Right ventricle myocardium inferior (tissue), 1 donor: ENCODE measurements around the gene TBC1D8B. TPM values are rescaled to one million over a fixed set of nuclear protein-coding genes. Genes with fewer than 3 reads are reported as not detected.
A peak's percentile ranks its signal among the peaks of the same experiment; 100 is the strongest.

Experiments
- ATAC-seq: fragments of 200-7000 bp; cut with Tn5 transposase; one replicate; pipeline ENCODE4 v1.9.1; 2020; ENCODE audit warnings: mild to moderate bottlenecking, moderate library complexity
- DNase-seq: peaks from one replicate; pipeline ENCODE4 v3.0.0; 2021; ENCODE audit errors: missing footprints
- intact Hi-C: fragments of 100-400 bp; cut with DNase I; formaldehyde crosslinking; loops from one replicate; pipeline ENCODE4 v1.11.0; 2022
- total RNA-seq: library from RNA; stranded (reverse); fragmentation: NEBNext Ultra II Directional; extraction: Animal tissue kit (Norgen Biotek cat#: 25700); gene quantifications from one replicate; pipeline ENCODE4 v1.2.1, GENCODE V29; 2021
- donor health status: DM: no; HTN: yes; CAD: no; lungs with severe emphysema.

TBC1D8B gene
- total RNA-seq, 1 donor from 2014 or later, result 2.5 TPM

DNA sequence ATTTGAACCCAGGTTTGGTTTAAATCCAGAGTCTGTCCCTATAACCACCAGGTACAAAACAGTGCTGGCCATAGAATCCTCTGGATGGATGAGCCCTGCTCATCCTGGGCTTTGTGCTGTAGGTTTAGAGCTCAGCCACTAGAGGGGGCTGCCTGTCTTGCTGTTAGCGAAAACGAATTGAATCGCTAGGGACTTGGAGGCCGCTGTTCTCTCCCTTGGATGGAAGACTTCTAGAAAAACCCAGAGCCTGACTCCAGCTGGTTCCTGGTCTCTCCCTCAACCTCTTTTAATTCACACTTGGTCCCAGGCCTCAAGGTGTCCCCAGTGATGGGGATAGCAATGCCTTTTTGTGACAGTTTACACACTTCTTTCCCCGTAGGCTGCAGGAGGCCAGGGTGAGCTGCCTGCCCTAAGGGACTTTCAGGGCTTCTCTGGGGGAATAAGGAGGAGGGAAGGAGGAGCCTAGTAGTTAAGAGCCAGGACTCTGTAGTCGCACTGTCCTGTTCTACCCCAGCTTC, 92.0 kb downstream of the TBC1D8B start:
- DNase-seq (no peak), ATAC-seq (peak; percentile 79)
- intact Hi-C loops, result loop anchor here (5.0 to 10.0 kb wide), 2 partner anchors 58 to 1000 kb away; no protein-coding TSS in a partner anchor

DNA sequence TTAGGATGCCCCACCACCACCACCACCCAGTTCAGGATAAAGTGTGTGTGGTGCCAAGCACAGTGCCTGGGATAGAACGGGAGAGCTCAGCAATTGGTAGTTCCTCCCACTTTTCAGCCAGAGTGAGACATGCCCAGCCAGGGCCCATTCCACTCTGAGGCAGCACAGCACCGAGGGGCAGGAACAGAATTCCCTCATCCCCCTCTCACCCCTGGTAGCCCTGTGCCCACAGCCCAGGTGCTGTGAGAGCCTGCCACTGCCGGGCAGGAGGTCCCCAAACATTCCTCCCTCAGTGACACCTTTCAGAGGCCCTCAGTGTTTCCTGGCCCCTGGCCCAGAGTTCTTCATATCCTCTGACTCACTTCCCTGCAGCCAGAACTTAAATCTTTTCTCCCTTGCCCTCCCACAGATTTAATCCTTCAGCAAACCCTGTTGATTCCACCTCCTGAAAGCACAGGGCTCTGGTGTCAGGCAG, 92.5 kb downstream of the TBC1D8B start:
- no peak for DNase-seq
- intact Hi-C loops, result loop anchor here (5.0 to 10.0 kb wide), 2 partner anchors 57 to 1000 kb away; no protein-coding TSS in a partner anchor
- ATAC-seq, result no peak

DNA sequence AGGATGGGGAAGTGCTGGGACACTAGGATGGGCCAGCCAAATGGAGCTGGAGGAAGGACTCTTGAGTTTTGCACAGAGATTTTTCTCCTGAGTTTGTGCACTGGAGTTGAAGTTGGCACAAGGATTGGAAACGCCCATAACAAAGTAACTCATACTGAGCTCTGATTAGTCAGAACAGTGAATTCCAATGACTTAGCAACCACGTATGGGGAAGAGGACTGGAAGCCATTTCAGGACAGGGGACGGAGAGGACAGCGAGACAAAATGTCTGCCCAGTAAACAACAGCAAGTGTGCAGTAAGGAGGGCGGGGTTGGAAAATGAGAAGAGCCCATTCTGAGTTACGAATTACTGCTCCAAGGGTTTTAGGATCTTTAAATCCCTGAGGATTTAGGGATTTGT, 94.8 kb downstream of the TBC1D8B start:
- intact Hi-C loops, result loop anchor here (10.0 kb wide), 1 partner anchor 998 kb away; no protein-coding TSS in a partner anchor
- ATAC-seq (no peak), DNase-seq (no peak)

DNA sequence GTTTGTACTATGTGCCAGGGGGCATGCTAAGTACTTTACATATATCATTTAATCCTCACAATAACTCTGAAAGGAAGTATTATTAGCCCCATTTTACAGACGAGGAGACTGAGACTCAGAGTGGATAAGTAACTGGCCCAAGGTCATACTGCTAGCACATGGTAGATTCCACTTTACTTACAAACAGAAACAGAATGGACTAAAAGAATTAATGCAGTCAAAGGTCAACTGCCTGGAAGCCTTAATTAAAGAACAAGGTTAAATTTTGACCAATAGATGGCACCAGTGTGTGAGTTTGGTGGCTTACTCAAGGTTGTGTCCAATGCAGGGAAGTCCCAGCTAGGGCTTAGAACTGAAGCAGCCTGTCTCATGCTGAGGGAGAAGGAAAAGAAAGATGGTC, 96.0 kb downstream of the TBC1D8B start:
- intact Hi-C loops, result loop anchor here (10.0 kb wide), 1 partner anchor 996 kb away; no protein-coding TSS in a partner anchor
- no peak for ATAC-seq
- no peak for DNase-seq

DNA sequence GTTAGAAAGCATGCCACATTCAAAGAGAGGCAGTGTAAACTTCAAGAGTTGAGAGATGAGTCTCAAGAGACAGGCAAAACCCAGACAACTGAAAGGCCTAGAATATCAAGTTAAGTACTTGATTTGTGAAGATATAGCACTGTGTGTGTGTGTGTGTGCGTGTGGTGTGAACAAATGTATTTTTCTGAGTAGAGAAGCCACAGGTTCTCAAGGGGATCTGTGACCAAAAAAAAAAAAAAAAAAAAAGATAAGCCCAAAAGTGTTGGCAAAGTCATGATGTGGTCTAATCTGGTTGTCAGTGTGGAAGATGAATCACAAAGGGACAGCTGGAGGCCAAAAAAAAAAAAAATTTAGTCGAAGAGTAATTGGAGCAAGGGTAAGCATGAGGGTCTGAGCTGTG, 96.8 kb downstream of the TBC1D8B start:
- ATAC-seq, result no peak
- intact Hi-C loops, result loop anchor here (10.0 kb wide), 1 partner anchor 996 kb away; no protein-coding TSS in a partner anchor
- no peak for DNase-seq

DNA sequence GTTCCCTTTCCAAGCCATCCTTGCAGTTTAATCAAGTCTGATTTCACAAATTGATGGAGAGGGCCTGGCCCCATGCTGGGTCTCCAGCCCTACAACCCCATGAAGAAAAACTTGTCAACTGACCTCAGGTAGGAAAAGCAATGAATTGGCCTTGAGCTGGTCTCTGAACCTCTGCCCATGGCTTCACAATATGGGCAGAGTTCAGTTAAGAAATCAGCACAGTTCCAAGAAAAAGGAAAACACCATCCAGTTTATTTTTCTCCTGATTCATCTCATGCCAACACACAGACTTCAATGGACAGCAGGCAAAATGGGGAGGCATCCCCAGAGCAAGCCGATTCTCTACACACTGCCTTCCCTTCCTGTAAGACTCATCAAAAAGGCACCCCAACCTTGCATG, 97.4 kb downstream of the TBC1D8B start:
- no peak for ATAC-seq
- intact Hi-C loops, result loop anchor here (10.0 kb wide), 1 partner anchor 995 kb away; no protein-coding TSS in a partner anchor

DNA sequence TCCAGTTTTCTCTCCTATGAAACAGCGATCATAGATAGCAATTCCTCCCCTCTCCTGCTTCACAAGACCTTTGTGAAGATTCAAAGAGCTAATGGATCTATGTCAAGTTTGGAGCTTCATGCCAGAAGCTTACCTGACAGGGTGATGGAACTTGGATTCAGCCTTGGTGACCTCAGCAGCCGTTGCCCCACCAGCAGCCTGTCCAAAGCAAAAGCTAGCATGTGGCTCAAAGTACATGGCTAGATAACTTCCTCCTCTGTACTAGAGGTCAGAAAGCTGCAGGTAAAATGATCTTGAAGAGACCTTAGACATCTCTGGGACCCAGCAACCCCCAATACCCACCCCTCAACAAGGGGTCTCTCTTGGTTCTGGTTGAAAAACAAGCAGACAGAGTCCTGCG, 98.9 kb downstream of the TBC1D8B start:
- DNase-seq, result no peak
- intact Hi-C loops, result no loop called here
- no peak for ATAC-seq

More for the DNA sequence above, 97.4 kb downstream of the TBC1D8B start:
- DNase-seq, result no peak

DNA sequence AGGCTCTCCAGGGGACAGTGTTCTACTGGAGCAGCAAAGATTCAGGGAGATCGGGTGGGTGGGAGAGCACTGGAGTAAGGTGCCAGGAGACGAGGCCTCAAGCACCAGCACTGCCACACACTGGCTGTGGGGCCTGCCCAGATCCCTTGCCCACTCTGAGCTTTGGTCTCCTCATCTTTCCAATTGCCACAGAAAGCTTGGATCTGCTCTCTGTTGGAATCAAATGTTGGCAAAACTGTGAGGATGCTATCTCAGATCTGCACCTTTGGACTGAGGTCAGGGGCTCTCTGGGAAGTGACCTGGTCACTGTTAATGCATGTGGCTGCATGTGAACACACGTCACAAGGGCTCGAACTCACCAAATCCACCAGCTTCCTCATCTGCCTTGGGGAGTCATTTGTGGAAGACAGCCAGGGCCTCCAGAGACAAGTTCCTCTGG, 99.3 kb downstream of the TBC1D8B start:
- intact Hi-C loops, result no loop called here
- ATAC-seq, result no peak
- no peak for DNase-seq

DNA sequence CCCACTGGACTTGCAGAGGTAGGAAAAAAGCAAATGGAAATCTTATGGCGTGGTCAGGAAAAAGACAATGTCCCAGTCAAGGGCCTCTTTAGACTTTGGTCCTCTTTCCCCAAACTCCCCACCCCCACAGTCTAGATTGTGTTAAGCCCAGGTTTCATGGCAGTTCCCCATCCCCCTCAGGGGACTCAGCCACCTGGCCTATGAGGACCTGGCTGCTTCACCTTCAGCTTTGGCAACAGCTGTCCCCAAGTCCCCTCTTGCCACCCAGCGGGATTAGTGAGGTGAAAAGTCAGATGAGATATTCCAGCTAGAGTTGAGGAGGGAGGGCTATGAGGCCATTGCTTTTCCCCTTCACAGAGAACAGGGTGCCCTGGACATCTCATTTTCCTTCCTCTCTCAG, 100.2 kb downstream of the TBC1D8B start:
- no peak for ATAC-seq
- no peak for DNase-seq
- intact Hi-C loops, result no loop called here

DNA sequence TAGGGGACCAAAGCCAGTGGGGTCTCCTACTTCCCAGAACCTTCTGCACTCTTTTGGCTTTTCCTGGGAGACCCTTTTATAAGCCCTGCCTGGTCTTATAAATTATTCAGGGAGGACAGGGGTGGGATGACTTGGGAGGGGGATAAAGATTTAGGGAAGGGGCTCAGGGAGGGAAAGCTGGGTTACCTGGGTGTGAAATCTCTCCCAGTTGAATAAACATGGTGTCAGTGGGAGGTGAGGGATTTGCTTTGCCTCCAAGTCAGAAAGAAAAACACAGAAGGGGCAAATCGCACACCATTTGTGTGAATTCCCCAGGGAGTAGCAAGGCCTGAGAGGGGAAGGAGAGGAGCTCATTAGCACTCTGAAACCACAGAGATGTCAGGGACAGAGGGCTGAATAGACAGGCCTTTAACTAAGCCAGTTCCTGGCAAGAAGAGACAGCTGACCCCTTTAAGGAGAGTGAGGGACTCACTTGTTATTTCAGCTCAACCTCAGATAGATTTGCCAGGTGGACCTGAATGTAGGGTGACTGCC, 100.9 kb downstream of the TBC1D8B start, which contains the start of gene RIPPLY1:
Gene RIPPLY1 (minus strand): TSS at position 51 of the 534 bp plus-strand sequence. CDS start 54 bp downstream, outside the sequence.
- DNase-seq (no peak), ATAC-seq (no peak)
- intact Hi-C loops, result no loop called here

DNA sequence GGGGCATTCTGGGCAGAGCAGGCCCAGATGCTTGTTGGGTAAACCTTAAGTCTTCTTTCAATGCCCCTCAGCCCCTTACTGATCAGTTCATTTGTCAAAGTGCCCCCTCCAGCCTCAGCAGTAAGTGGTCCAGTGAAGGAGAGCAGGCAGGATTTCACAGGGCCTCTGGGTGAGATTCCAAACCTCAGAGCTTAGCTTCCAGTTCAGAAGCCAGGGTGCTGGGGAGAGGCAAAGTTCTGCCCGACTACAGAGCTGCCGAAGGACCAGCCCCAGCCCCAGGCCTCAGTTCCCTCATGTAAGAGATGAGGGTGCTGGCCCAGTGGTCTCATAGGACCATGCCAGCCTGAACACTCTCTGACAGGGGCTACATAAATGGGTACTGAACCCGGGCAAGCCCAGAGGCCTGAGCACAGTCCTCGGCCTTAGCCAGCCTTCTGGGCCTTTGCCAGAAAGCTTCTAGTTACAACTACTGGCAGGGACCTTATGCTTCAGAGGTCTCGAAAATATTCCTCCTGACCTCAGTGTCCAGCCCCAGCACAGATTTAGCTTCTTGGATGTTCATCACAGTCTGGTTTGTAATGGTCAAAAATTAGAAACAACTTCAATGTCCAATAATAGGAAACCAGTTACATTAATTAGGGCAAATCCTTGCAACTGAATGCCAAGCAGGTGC, 101.5 kb downstream of the TBC1D8B start:
- intact Hi-C loops, result no loop called here
- no peak for ATAC-seq
- DNase-seq, result no peak

DNA sequence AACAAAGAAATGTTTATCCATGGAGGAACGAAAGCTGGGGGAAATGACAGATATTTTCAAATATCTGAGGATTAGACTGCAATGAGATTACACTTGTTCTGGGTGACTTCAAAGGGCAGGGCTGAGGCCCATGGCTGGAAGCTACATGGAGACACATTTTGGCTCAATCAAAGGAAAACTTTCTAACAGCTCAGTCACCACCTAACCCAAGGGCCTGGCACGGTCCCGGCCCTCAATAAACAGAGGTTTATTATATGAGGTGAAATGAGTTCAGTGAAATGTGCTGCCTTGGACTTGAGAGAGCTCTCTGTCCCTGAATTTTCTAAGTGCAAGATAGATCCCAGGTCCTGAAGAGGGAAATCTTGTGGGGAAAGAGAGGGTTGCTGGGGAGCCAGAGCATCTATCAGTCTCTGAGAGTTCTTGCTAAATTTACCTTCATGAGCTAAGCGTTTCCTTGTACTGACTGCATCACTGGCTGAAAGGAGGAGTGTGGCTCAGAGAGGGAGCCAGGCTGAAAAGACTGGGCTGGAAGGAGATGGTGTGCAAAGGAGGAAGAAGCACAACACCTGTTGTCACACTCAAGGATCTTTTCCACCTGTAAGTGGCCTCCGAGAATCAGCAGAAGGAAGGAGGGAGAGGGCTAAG, 102.7 kb downstream of the TBC1D8B start:
- ATAC-seq (no peak), DNase-seq (no peak)
- intact Hi-C loops, result no loop called here

DNA sequence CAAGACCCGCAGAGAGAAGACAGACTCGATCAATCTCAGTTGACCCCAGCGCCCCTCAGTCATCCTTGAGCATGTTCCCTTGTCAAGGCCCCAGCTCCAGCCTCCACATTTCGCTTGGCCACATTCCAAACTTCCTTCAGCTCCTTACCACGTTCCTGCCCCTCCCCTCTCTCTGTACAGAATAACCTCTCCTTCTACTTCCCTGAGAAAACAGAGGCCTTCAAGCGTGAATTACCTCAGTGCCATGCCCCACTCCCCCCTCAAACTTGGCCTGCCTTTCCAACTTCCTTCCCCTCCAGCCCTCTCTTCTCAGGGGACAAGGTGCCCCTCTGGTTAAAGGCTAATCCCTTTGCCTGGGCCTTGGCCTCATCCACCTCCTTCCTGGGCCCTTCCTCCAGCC, 103.9 kb downstream of the TBC1D8B start:
- intact Hi-C loops, result no loop called here
- no peak for ATAC-seq
- DNase-seq, result no peak

DNA sequence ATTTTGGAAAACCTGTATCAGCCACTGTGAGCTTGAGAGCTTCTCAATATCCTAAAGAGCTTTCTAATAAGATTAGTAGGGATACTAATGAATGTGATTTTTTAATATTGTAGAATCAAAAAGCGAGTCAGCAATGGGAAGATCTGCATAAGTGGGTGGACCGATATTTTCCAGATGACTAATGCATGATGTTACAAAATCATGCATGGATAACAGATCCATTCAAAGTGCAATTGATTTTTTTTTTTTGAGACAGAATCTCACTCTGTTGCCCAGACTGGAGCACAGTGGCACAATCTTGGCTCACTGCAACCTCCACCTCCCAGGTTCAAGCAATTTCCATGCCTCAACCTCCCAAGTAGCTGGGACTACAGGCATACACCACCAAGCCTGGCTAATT, 110.4 kb downstream of the TBC1D8B start:
- ATAC-seq (no peak), DNase-seq (no peak)
- intact Hi-C loops, result no loop called here

DNA sequence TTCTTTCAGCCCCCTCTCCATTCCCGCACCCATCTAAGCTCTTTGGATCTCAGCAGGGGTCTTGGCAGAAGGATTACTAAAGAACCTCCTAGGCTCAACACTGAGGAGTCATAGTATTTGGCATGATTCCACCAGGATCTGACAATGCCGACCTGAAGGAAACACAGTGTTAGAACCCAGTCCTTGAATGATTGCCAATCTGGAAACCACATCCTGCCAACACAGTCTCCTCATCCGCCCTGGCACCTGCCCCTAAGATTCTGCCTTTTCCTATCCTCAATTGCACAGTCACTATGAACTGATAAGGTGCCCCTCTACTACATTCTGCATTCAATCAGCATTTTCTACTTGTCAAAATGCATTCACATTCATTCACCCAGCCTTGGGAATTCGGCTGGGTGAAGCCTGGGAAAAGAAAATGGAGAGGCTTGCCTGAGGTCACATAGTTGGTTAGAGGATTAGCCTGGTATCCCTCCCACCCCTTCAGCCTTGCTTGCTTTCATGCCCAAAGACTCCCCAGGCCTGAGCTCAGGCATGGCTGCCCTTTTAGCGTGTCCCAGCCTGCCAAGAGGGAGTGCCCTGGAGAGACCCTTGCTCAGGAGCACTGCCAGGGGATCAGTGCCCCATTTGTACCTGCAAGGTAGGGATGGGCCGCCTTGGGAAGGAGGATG, 115.5 kb downstream of the TBC1D8B start:
- DNase-seq, result no peak
- intact Hi-C loops, result no loop called here
- no peak for ATAC-seq

DNA sequence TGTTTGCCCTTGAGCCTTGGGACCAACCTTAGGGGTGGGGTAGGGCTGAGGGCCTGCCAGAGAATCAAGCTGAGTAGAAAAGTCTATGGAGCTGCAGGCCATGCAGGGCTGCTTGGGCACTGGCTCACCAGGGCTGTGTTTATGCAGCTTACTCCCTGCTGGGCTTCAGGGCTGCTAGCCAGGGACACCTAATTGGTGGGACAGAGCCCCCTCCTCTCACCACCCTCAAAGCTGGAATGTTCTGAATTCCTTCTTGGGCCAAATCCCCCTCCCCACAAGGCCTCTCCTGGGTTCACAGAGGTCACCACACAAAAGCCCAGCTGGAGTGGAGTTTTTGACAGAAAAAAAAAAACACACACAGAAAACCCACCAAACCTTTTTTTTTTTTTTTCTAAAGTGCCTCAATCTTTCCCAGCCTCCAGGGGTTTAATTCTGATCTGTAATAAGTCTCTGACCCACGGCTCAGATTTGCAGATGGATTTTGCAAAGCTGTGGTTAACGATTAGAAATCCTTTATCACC, 117.5 kb downstream of the TBC1D8B start, which contains the start of gene CLDN2:
Gene CLDN2 (plus strand): TSS at position 471 of the 521 bp plus-strand sequence. CDS start 7,827 bp downstream, outside the sequence.
- DNase-seq (no peak), ATAC-seq (no peak)
- intact Hi-C loops, result no loop called here

DNA sequence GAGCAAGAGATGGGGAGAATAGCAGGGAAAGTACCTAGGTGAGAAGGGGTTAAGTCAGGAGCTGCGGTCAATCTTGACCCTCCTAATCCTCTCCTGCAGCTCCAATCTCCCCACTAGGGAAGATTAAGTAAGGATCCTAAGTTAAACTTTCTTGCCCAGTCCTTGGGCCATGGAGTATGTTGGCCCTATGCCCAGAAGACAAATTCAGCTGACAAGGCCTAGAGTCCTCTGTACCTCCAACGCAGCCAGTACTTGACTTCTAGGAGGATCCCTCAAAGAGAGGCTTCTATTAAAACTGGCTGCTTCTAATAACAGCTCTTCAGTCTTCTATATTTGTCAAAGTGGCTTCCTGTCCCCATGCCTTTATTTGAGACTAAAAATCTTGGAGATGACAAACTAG, 119.2 kb downstream of the TBC1D8B start:
- no peak for ATAC-seq
- intact Hi-C loops, result no loop called here

More for the DNA sequence above, 119.2 kb downstream of the TBC1D8B start:
- no peak for DNase-seq
